Subcutaneous adipose tissue (tissue), 4 donors: ENCODE results near the gene CKAP4. TPM values are rescaled to one million over a fixed set of nuclear protein-coding genes. Genes with fewer than 3 reads are reported as not detected.

Experiments used
- CTCF ChIP-seq: fragments of 450-650 bp; IDR thresholded peaks from one replicate; pipeline ENCODE4 v1.5.1; 2016; ENCODE audit warnings: low read depth, mild to moderate bottlenecking, control low read depth, antibody characterized with exemption, moderate library complexity
- total RNA-seq, 4 donors: library from RNA; depleted of rRNA; stranded (reverse); fragments of >200 nt; gene quantifications; one replicate each; pipeline ENCODE4 v1.1.0, GENCODE V29; 2016

Gene CKAP4
- total RNA-seq = 10 to 100 TPM; 20.2 to 32.4 (median 24.7) TPM

DNA sequence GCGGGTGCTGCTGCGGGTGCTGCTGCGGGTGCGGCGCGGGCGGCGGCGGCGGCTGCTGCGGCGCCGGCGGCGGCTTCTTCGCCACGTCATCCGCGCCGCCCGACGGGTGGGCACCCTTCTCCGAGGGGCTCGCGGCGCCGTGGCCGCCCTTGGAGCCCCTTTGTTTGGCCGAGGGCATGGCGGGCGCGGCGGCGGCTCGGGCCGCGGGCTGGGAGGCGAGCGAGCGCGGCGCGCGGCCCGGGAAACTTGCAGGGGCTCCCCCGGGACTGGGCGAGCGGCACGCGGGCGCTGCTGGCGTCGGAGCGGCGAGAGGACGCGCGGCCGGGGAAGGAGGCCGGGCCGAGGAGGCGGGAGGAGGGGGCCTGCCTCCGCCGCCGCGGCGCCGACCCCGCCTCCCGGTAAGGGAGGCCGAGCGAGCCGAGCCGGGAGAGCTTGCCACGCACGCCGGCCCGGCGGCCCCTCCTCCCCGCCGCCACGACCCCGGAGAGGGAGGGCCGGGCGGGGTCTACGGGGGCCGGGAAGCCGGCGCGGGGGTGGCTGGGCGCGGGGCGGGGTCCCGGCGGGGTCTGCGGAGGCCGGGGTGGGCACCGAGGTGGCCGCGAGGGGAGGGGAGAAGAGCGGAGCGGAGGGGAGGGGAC lies at the start of gene CKAP4:
CKAP4 (minus strand) TSS at position 347 of the 638 bp plus-strand sequence; CDS start at position 178, 169 bp downstream.
- TF ChIP-seq CTCF = no peak

DNA sequence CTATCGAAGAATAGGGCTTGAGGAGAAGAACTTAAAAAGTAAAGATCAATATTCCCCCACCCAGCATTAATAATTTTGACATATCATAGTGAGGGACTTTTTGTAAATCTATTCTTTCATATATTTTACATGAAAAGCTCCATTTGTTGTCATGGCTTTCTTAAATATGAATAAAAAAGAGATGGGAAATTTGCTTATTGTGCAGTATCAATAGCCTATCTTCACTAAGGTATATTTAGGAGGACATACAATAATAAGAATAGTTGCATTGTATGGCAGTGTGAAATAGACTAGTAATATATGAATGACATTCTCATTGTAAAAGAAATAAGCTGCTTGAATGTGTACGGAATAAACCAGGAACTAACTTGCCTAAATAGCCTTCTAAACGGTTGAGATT lies 49.3 kb upstream of the CKAP4 start:
- TF ChIP-seq CTCF = no peak

- TF ChIP-seq CTCF = no peak
Observed at GRCh38 chr12:106296179-106296877, 48.5 kb upstream of the CKAP4 start.

DNA sequence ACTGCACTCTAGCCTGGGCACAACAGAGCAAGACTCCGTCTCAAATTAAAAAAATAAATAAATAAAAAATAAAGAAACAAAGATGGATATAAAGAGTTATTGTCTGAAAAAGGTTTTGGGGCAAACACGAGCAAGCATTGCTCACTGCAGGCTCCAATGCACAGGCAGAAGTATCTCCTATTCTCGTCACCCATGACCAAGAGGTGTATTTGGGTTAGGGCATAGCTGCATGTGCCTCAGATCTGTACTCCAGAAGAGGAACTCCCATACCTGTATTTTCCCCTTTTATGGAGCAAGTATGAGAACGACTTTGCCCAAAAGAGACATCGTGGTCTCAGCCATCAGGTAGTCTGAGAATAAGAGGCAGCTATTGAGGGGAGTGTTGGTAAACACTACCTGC lies 44.5 kb upstream of the CKAP4 start:
- TF ChIP-seq CTCF = no peak

- TF ChIP-seq CTCF = no peak
Observed at GRCh38 chr12:106291342-106291741, 43.5 kb upstream of the CKAP4 start.

DNA sequence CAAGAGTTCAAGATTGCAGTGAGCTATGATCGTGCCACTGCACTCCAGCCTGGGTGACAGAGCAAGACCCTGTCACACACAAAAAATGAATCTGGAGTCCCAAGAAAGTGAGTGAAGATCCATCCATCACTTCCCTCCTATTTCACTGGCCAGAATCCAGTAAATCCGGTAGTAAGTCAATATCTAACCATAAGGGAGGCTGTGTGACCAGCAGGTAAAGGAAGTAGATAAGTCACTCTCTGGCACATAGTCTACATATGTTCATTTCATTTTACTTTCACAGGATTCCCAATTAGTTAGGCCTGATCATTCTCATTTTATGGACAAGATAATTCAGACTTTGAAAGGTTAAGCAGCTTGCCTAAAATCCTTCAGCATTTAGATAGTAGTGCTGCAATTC lies 42.8 kb upstream of the CKAP4 start:
- TF ChIP-seq CTCF = no peak

GRCh38 chr12:106289196-106289681 lies 41.4 kb upstream of the CKAP4 start:
- TF ChIP-seq CTCF = no peak
